Hematopoietic multipotent progenitor cell (in vitro differentiated cells): Measurements from ENCODE around the gene ATP5IF1. TPM values are rescaled to one million over a fixed set of nuclear protein-coding genes. Genes with fewer than 3 reads are reported as not detected.

ENCODE experiments used
- DNase-seq, 3 donors: peaks; one replicate each; pipeline ENCODE4 v3.0.0-alpha.2; 2011 to 2015; ENCODE audit warnings: low read depth in 2 of 3, low spot score in 2 of 3
- total RNA-seq: library from RNA; depleted of rRNA; stranded (reverse); fragments of >200 nt; gene quantifications from one replicate; pipeline ENCODE4 v1.2.3, GENCODE V29; 2012

Gene ATP5IF1
- total RNA-seq, 1 donor: 53.1 TPM

DNA sequence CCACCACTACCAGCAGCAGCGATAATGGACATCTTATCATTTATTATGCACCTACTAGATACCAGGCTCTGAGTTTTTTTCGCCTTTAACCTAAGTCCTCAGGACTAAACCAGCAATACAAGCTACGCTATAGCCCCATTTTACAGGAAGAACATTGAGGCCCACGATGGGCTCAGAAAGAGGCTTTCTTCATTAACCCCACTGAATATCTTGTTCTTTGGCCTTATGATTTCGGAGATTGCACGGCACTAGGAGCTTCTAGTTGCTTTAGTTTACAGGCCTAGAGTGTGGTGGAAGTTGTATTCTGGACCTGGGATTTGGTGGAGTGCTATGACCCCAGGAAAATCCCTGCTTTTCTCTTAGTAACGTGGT is 24.9 kb downstream of the ATP5IF1 start:
- DNase-seq: no peak

DNA sequence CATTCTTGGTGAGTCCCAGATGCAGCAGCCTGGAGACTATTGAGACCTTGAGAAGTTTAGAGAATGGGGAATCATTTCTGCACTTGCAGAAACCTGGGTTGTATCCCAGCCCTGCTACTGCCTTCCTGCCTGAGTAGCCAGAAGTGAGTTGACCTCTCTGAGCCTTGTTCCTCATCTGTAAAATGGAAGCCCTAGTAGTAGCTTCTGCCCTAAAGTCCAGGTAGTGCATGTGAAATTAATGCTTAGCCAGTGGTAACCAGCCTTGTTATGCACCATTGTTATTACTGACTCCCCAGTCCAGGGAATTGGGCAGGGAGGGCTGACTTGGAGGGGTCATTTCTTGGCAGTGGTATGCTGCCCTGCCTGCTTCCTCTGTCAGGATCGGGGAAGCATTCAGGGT is 29.0 kb downstream of the ATP5IF1 start:
- no peak for DNase-seq

DNA sequence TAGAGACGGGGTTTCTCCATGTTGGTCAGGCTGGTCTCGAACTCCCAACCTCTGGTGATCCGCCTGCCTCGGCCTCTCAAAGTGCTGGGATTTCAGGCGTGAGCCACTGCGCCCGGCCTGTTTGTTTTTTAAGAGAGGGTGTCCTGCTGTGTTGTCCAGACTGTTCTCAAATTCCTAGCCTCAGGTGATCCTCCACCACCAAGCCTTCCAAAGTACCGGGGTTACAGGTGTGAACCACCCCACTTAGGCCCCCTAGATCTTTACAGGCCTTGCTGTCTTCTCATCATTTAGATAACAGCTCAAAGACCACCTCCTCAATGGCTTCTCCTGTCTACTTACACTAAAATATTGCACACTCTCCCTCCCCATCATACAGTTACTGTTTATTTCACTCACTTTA is 29.7 kb downstream of the ATP5IF1 start:
- no peak for DNase-seq

DNA sequence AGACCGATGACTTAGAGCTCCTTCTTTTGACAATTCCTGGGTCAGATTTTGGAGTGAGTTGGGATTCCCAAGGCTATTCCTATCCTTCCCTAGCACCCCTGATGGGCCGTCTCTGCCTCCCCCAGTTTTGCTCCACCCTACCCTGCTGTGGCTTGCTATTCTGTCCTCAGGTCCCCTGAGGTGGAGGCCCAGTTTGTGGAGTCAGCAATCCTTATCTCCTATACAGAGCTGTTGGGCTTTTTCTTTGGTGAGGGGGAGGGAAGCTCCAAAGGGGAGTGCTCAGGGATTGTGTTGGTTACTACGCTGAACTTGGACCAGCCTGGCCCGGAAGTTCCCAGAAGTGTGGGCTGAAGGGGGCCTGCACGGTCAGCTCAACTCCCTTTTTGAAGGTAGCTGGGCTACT is 31.0 kb downstream of the ATP5IF1 start:
- DNase-seq: no peak

DNA sequence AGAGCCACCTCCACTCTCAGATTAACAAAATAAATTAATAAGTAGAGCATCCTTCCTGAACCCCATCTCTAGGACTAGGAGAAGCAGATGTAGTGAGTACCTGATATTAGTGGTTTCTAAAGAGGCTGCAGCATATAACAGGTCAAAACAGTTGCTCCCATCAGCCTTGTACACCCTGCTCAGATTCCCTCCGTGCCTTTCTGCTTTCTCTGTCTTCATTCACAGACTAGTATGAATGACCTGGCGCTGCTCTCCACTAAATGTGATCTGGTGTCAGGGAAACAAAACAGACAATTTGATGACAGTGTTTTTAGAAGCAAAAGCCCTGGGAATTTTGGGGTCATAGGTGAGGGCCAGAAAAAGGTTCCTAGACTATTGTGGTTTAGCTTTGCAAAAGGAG is 31.7 kb downstream of the ATP5IF1 start:
- no peak for DNase-seq

DNA sequence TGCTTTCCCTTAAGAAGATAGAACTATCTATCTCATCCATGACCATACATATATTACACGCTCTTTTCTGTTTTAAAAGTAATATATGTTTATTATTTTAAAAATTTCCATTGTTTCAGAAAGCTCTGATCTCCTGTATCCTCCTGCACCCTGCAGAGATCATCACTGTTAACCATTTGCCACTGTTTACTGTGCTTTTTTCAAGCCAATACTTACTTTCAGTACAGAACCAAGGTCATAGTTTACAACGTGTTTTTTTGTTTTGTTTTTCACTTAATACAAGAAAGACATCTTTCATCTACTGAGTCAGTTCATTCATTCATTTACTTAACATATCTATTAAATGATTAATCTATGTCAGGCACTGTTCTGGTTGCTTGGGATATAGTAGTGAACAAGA is 33.6 kb downstream of the ATP5IF1 start:
- no peak for DNase-seq

DNA sequence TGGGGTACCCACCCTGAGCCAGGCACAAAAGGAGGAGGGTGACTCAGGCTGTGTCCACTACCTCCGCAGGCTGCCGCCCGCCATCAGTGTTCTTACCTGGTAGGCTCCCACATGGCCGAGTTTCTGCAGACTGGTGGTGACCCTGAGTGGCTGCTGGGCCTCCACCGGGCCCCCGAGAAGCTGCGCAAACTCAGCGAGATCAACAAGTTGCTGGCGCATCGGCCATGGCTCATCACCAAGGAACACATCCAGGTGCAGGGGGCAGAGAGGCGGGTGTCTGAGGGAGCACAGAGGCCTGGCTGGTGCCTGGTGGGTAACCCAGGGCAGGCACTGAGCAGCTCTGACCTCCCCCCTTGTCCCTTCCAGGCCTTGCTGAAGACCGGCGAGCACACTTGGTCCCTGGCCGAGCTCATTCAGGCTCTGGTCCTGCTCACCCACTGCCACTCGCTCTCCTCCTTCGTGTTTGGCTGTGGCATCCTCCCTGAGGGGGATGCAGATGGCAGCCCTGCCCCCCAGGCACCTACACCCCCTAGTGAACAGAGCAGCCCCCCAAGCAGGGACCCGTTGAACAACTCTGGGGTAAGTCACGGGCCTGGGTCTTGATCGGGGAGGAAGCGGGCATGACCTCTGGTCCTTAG is 36.4 kb downstream of the ATP5IF1 start:
- no peak for DNase-seq

DNA sequence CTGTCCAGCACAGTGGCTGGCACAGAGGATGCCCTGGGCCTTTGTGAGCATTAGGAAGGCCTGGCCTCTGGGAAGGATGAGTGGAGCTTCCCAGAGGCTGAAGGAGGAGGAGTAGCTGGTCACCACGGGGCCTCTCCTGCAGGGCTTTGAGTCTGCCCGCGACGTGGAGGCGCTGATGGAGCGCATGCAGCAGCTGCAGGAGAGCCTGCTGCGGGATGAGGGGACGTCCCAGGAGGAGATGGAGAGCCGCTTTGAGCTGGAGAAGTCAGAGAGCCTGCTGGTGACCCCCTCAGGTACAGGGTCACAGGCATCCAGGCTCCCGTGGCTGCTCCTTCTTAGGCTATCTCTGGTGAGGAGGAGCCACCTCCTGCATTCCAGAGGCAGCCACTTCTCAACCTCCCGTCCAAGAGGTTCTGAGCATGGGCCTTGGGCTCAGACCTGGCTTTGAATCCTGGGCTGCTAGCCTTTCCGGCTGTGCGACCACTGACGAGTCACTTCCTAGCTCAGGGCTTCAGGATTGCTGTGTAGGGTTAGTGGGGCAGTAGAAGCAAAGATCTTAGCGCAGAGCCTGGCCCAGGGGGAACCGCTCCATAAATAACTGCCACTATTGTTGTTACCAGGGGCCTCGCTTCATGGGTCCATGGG is 37.4 kb downstream of the ATP5IF1 start:
- DNase-seq: no peak

DNA sequence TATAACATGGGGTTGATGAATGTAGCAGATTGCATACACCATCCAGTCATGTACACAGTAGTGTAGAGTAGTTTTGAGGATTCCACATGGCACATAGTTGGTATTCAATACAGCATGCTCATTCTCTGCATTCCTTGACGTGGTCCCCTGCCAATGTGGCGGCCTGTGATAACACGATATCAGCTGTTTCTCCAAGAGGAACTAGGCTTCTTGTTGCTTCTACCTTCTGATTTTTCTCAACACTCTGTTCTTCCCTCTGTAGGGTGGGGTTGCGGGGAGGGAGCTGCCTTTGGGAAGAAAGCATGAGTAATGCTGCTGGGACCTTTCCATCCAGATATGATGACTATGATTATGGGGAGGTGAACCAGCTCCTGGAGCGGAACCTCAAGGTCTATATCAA is 42.8 kb downstream of the ATP5IF1 start:
- no peak for DNase-seq

DNA sequence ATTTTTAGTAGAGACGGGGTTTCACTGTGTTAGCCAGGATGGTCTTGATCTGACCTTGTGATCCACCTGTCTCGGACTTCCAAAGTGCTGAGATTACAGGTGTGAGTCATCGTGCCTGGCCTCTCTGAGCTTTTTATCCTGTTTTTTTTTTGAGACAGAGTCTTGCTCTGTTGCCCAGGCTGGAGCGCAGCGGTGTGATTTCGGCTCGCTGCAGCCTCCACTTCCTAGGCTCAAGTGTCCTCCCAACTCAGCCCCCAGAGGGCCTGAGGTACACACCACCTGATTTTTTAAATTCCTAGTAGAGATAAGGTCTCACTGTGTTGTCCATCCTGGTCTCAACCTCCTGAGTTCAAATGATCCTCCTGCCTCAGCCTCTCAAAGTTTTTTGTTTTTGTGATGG is 43.8 kb downstream of the ATP5IF1 start:
- no peak for DNase-seq

DNA sequence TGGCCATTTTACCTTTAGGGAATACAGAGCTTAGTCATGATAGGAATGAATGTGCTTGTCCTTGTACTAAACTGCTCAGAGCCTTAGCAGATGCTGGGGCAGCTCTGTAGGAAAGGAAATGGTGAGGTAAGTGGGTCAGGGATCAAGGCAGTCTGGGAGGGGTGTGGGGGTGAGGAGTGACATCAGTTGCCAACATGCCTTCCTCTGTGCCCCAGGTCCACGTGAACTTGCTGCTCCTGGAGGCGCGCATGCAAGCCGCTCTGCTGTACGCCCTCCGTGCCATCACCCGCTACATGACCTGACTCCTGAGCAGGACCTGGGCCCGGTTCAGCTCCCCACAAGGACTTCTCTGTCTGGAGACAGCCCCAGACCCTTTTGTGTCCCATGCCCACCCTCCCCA is 44.6 kb downstream of the ATP5IF1 start:
- no peak for DNase-seq

DNA sequence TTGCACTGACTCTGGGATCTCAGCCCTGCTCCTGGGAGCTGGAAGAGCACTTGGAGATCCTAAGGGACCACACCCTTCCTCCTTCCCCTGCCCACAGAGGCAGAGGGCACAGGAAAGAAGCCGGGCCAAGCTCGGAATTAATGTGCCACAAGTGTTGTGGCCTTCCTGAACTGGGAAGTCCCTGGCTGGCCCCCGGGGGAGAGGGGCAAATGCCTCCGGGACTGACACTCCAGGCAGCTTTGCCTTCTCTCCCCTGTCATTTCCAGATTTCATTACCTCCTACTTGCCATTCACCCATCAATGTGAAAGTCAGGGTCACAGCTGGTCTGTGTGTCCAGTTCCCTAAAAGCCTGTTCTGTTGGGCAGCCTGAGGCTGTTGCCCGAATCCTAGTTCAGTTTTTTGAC is 45.1 kb downstream of the ATP5IF1 start:
- DNase-seq: no peak

DNA sequence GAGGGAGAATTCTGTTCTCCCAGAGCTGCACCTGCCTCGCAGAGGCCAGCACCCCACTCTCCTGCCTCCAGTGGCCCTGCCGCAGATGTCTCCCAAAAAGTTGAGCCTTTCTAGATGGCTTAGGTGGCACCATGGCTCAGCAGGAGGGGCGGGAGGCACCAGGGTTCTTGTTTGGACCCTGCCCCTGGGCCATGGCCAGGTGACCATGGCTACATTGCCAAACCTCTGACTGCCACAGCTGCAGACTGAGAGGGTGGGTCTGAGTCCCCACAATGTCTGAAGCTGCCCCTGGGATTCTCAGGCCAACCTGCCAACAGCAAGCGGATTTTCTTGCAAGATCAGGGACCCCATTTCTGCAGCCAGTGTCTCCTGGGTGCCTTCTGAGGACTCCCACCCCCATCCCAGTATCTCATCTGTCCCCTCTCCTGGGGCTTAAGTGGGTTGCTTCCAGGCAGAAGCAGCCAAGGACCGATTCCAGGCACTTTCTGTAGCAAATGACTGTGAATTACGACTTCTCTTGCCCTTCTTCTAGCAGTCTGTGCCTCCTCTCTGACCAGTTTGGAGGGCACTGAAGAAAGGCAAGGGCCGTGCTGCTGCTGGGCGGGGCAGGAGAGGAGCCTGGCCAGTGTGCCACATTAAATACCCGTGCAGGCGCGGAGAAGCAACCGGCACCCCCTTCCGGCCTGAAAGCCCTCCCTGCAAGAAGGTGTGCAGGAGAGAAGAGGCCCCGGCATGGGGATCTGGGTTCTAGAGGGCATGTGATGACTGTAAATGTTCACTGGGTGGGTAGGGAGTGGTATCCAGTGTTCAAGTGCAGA is 45.9 kb downstream of the ATP5IF1 start:
- no peak for DNase-seq

DNA sequence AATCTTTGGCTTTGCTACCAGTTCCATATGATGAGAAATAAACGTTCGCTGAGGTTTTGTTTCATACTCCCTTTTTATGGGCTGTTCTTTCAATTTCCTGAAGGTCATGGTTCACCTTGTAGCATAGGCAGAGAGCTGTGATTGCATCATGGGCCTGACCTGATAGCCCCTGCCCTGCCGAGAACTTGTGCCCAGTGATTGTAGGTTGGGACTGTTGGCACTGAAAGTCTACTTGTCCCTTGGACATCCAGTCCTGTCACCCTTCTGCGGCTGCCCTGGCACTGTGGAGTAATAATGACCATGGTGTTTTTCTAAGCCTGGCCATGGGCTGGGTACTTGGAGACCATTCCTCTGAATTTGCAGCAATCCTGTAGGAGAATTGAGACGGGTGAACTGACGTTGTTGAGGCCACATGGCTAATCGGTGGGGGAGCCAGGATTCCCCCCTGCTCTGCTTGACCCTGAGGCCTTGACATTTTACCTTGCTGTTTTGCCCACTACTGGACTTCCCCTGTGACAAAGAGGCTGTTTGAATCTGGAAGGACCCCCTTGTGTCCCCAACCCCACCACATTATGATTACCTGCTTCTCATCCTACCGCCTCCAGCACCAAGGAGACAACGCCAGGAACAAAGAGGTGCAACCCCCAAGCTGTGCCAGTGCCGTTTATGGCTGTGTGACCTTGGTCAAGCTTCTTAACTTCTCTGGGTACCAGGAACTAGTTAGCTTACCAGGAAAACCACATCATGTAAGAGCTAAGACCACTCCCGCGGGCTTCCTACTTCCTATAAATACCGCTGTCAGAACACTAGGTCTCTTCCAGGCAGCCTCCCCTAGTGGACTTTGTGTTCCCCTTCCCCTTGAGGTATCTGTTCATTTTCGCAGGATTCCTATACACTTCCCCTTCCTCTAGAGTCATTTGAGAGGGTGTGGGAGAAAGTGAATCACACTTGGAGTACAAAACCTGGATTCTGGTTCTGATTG is 46.8 kb downstream of the ATP5IF1 start:
- DNase-seq: no peak

DNA sequence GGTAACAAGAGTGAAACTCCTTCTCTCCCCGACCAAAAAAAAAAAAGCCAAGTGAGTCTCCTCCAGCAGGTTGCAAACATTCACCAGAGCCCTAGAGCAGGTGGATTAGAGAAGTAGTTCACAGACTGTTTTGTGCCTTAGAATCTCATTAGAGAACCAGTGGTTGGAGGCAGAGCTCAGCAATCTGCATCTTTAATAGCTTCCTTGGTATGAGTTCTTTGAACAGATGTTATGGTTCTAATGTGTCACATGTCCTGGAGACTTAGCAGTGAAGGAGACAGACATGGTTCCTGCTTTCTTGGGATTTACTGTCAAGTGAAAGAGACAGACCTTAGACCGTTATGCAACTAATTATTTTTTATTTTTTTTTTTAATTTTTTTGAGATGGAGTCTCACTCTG is 50.2 kb downstream of the ATP5IF1 start:
- peak in 2 of 3 donors; percentile 41 to 85 for DNase-seq

Other genes with a start within 250 kb of the ATP5IF1 start
- 12.7 TPM for gene EYA3, start 147.5 kb upstream of the ATP5IF1 start, total RNA-seq
- gene PTAFR, start 59.4 kb upstream of the ATP5IF1 start, total RNA-seq: 5.4 TPM
- 21.5 TPM for gene DNAJC8, start 3.1 kb upstream of the ATP5IF1 start, total RNA-seq
- gene SESN2, start 23.4 kb downstream of the ATP5IF1 start, total RNA-seq: 11.3 TPM
- 21.3 TPM for gene MED18, start 92.9 kb downstream of the ATP5IF1 start, total RNA-seq
- 30.7 TPM for gene PHACTR4, start 133.6 kb downstream of the ATP5IF1 start, total RNA-seq